Endothelial cell of umbilical vein (primary cell): Measurements from ENCODE around the gene NCS1.

Experiments
- EZH2 ChIP-seq: IDR thresholded peaks from 2 replicates; pipeline ENCODE4 v1.6.1; 2012; ENCODE audit warnings: borderline replicate concordance, low read depth, mild to moderate bottlenecking, moderate library complexity, low read length, inconsistent platforms; ENCODE audit not compliant: severe bottlenecking
- FOS ChIP-seq: IDR thresholded peaks from 2 replicates; pipeline ENCODE4 v1.6.1; 2011; ENCODE audit warnings: mild to moderate bottlenecking, low read length, moderate library complexity, borderline replicate concordance; ENCODE audit not compliant: insufficient read depth
- GATA2 ChIP-seq: IDR thresholded peaks from 2 replicates; pipeline ENCODE4 v1.7.0; 2011; ENCODE audit warnings: low read depth, mild to moderate bottlenecking, moderate library complexity, mixed read lengths, low read length; ENCODE audit not compliant: insufficient read length, insufficient read depth
- JUN ChIP-seq: IDR thresholded peaks from 2 replicates; pipeline ENCODE4 v1.6.1; 2011; ENCODE audit warnings: borderline replicate concordance, low read depth; ENCODE audit not compliant: insufficient read length, insufficient read depth
- MYC ChIP-seq: IDR thresholded peaks from one replicate; pipeline ENCODE4 v1.6.1; 2011; ENCODE audit warnings: mild to moderate bottlenecking, low read depth, low read length
- POLR2A ChIP-seq: IDR thresholded peaks from 2 replicates; pipeline ENCODE4 v1.6.1; 2012; ENCODE audit warnings: low read depth, mild to moderate bottlenecking, control low read depth, low read length
- POLR2AphosphoS5 ChIP-seq: IDR thresholded peaks from 2 replicates; pipeline ENCODE4 v1.6.1; 2012; ENCODE audit warnings: low read depth, mild to moderate bottlenecking, control low read depth, low read length, moderate library complexity; ENCODE audit not compliant: insufficient read depth
- TF ChIP-seq, protein P1 (sequence below), 2 donors: IDR thresholded peaks; 1 replicate in 1 of 2; 2 replicates in 1 of 2; pipeline ENCODE4 v1.5.1; 2011; ENCODE audit warnings: low read length in 2 of 2, mild to moderate bottlenecking in 2 of 2, moderate library complexity in 2 of 2, control low read depth in 1 of 2, inconsistent platforms in 1 of 2, low read depth in 1 of 2; ENCODE audit not compliant: insufficient read depth in 1 of 2; ENCODE audit errors: extremely low read depth in 1 of 2
- TF ChIP-seq, protein P2 (sequence below): IDR thresholded peaks from 2 replicates; pipeline ENCODE4 v1.6.1; 2011; ENCODE audit not compliant: insufficient read depth, insufficient read length

DNA sequence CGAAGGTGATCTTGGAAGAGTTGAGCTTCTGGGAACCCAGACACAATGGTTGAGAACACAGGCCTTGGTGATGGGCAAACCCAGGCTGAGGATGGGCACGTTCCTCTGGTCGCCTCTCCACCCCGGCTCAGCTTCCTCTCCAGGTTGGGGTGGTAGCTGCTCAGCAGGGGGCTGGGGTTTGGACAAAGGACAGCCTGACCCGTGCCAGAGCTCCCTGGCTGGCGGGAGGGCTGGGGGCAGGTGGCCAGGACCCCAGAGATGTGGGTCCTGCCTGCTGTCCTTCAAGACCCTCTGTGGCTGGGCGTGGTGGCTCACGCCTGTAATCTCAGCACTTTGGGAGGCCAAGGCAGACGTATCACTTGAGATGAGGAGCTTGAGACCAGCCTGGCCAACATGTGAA lies 25.2 kb downstream of the NCS1 start:
- no peak for TF ChIP-seq JUN
- TF ChIP-seq, protein P1, sequence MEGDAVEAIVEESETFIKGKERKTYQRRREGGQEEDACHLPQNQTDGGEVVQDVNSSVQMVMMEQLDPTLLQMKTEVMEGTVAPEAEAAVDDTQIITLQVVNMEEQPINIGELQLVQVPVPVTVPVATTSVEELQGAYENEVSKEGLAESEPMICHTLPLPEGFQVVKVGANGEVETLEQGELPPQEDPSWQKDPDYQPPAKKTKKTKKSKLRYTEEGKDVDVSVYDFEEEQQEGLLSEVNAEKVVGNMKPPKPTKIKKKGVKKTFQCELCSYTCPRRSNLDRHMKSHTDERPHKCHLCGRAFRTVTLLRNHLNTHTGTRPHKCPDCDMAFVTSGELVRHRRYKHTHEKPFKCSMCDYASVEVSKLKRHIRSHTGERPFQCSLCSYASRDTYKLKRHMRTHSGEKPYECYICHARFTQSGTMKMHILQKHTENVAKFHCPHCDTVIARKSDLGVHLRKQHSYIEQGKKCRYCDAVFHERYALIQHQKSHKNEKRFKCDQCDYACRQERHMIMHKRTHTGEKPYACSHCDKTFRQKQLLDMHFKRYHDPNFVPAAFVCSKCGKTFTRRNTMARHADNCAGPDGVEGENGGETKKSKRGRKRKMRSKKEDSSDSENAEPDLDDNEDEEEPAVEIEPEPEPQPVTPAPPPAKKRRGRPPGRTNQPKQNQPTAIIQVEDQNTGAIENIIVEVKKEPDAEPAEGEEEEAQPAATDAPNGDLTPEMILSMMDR (IDR thresholded peaks at IDR 0.05; ENCODE audit: extremely low read depth in 1 of 2, insufficient read depth in 1 of 2, low read depth in 1 of 2, low read length in 2 of 2) = no peak
- no peak for TF ChIP-seq POLR2A
- TF ChIP-seq POLR2AphosphoS5 = no peak
- no peak for TF ChIP-seq EZH2
- TF ChIP-seq, protein P2, sequence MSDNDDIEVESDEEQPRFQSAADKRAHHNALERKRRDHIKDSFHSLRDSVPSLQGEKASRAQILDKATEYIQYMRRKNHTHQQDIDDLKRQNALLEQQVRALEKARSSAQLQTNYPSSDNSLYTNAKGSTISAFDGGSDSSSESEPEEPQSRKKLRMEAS = no peak
- no peak for TF ChIP-seq MYC
- TF ChIP-seq FOS = no peak
- no peak for TF ChIP-seq GATA2
